ENCODE results near the gene REEP3. TPM values are rescaled to one million over a fixed set of nuclear protein-coding genes. Genes with fewer than 3 reads are reported as not detected.

REEP3 gene
- total and polyA plus RNA-seq, 2 of the 4 experiments (the other 2 are of a cell fraction), result 11.7 to 28.9 TPM

DNA sequence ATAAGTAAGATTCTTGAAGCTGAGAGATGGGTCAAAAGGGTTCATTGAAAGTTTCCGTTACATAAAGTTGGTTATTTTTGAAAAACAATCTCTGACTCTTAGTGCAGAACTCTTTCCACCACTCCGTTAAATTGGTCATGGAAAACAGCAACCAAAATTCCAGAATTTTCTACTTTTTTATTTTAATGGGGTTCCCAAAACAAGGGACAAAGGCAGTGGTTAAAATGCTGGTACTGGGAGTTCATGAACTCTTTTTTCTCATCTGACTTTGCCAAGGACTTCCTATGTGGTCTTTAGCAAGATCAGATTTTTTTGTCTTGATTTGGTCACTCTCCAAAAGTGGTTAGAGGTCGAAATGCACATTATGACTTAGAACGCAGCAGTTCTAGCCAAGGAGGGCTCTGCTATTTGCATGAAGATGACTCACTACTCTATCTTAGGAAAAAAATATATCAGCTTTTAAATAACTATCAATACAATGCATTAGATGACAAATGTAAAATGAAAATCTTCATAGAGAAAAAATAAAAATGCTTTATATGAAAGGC, 145.7 kb downstream of the REEP3 start:
- no peak overlapping the region for H2AK5ac ChIP-seq (ENCODE audit: low read depth, low read length)

More for the DNA sequence above, 145.7 kb downstream of the REEP3 start:
- intact Hi-C loops (cut with micrococcal nuclease), result no loop called here
- Histone ChIP-seq H4K8ac (ENCODE audit: low read depth in 2 of 2, low read length in 2 of 2) (no peak overlapping the region), H3K4me3 (ENCODE audit: insufficient read depth, low read depth, low read length) (no peak overlapping the region), H2AK9ac (replicated peaks; ENCODE audit: low read depth, low read length, poor library complexity) (no peak overlapping the region), H3K56ac (ENCODE audit: extremely low read depth, insufficient read depth, low read length) (no peak overlapping the region), H3K9me1 (ENCODE audit: insufficient read depth, low read length) (0 out of 2 replicates have a peak, but pooled peaks cover 4% of the 10 kb centered on the region), H2BK20ac (ENCODE audit: low read depth, low read length) (no peak overlapping the region), H3K4ac (ENCODE audit: low read depth, low read length) (no peak overlapping the region), H3K79me1 (ENCODE audit: low read depth in 1 of 2, low read length in 2 of 2) (no peaks in the 10 kb centered on the region), H3K27me3 (ENCODE audit: control insufficient read depth, insufficient read depth, low read length) (no peaks in the 10 kb centered on the region), H3K18ac (ENCODE audit: low read depth, low read length) (peak overlapping the region; percentile 29; the same call in 1 of the 2 replicates), H4K5ac (ENCODE audit: low read depth, low read length) (no peak overlapping the region), H3K9me3 (ENCODE audit: control insufficient read depth, insufficient read depth, low read length) (no peaks in the 10 kb centered on the region), H2BK5ac (ENCODE audit: low read depth, low read length, poor library complexity, severe bottlenecking) (no peak overlapping the region), H3K23ac (ENCODE audit: low read depth, low read length) (no peak overlapping the region), H2AFZ (replicated peaks; ENCODE audit: low read length, poor library complexity) (no peak overlapping the region), H3K4me2 (ENCODE audit: low read depth, low read length) (no peak overlapping the region), H3K36me3 (ENCODE audit: control insufficient read depth, insufficient read depth, low read length) (no peaks in the 10 kb centered on the region), H3K27ac (ENCODE audit: insufficient read depth, low read length) (no peak overlapping the region), H2BK15ac (ENCODE audit: low read depth, low read length) (no peak overlapping the region), H3K4me1 (ENCODE audit: control insufficient read depth, insufficient read depth, low read length) (peaks cover 2% of the 10 kb centered on the region; the same call in 1 of the 2 replicates), H4K91ac (ENCODE audit: insufficient read depth, low read depth, low read length) (no peak overlapping the region), H4K20me1 (ENCODE audit: insufficient read depth, low read length) (no peaks in the 10 kb centered on the region), H2BK120ac (ENCODE audit: low read depth, low read length) (no peak overlapping the region), H3K9ac (ENCODE audit: low read depth, low read length) (no peak overlapping the region), H3K14ac (replicated peaks; ENCODE audit: low read depth, low read length) (no peak overlapping the region)
- ChIA-PET POLR2A (ENCODE audit: unreplicated experiment) (no interaction called here), CTCF (interaction anchor here (0.6 kb wide), 1 partner anchor 259 kb away, joined by 4 read pairs; no protein-coding TSS in a partner anchor)
- TF ChIP-seq NFE2L2 (IDR thresholded peaks at IDR 0.05; ENCODE audit: low read depth, low read length) (no peak), FOS (IDR thresholded peaks at IDR 0.05; ENCODE audit: low read depth, low read length) (peak; percentile 59; the same call in 1 of the 2 replicates)
- DNase-seq, result peak; percentile 94
- ATAC-seq (ENCODE audit: low read depth), result peak; percentile 76
- dilution Hi-C loops (cut with HindIII; ENCODE audit: low sequenced_read_pairs, unreplicated experiment), result no loop called here
- in situ Hi-C loops (cut with MboI; ENCODE audit: low sequenced_read_pairs), result no loop called here
- BruUV-seq (replicated peaks), result no TSS peak
- WGBS, 2 experiments (ENCODE audit: extremely low coverage in 2 of 2, insufficient read length in 1 of 2), result no CpG with 5 or more reads among the region's 4 CpGs

Measured in IMR-90 (cell line).